ENCODE measurements around the gene SMC3. TPM values are rescaled to one million over a fixed set of nuclear protein-coding genes. Genes with fewer than 3 reads are reported as not detected.

SMC3 gene
- polyA plus RNA-seq, 1 of the 3 experiments (the other 2 are of a cell fraction): 10.1 TPM

DNA sequence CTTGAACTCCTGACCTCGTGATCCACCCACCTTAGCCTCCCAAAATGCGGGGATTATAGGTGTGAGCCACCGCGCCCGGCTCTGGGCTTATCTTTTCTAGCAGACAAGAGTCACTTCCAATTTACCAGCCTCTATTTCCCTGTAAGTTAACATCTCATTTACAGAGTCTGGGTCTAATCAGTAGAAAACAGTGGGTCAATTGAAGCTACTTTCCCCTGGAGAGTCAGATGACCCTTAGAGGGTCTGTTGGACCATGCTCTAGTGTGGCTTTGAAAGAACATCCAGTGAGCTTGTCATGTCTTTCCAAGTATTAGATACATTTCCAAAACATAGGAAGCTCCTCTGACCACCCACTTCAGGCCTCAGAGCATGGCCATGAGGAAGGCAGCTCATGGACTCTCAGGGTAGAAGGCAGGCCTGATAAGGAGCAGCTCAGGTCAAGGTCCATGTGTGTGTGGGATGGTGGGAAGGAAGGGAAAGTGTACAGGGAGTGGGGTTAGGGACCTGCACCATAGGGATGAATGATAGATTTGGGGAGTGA lies 49.1 kb downstream of the SMC3 start:
- Histone ChIP-seq H4K20me1 (ENCODE audit: insufficient read depth) (no peaks in the 10 kb centered on the region), H3K9me3 (no peaks in the 10 kb centered on the region), H3K9me2 (no peaks in the 10 kb centered on the region), H3K9ac (no peak overlapping the region), H3K79me2 (ENCODE audit: insufficient read depth) (no peaks in the 10 kb centered on the region), H3K4me1 (ENCODE audit: control insufficient read depth in 1 of 2, insufficient read depth in 2 of 2, low read depth in 1 of 2, low read length in 1 of 2) (peaks cover 0 to 3% of the 10 kb centered on the region in 2 experiments; a peak in 2 of 4 replicates), H3K27me3 (ENCODE audit: insufficient read depth) (no peaks in the 10 kb centered on the region), H2AFZ (ENCODE audit: low read depth) (no peak overlapping the region), H3F3A (replicated peaks; ENCODE audit: insufficient read depth) (no peaks in the 10 kb centered on the region), H3K4me2 (no peak overlapping the region), H3K36me3 (replicated peaks in 1 of 2; ENCODE audit: control insufficient read depth in 1 of 2, insufficient read depth in 2 of 2, low read length in 1 of 2) (no peaks in the 10 kb centered on the region), H3K27ac (ENCODE audit: low read depth in 2 of 2, low read length in 1 of 2) (no peak overlapping the region), H3K4me3 (ENCODE audit: low read depth in 2 of 2, low read length in 1 of 2) (no peak overlapping the region)
- WGBS (ENCODE audit: low lambda C conversion rate): 84% methylated on average over 5 of the region's 5 CpGs
- DNase-seq: no peak
- TF ChIP-seq TAF1 (IDR thresholded peaks at IDR 0.05; ENCODE audit: borderline replicate concordance, low read depth, low read length): no peak
- TF ChIP-seq, protein P1, sequence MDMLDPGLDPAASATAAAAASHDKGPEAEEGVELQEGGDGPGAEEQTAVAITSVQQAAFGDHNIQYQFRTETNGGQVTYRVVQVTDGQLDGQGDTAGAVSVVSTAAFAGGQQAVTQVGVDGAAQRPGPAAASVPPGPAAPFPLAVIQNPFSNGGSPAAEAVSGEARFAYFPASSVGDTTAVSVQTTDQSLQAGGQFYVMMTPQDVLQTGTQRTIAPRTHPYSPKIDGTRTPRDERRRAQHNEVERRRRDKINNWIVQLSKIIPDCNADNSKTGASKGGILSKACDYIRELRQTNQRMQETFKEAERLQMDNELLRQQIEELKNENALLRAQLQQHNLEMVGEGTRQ (IDR thresholded peaks at IDR 0.05; ENCODE audit: borderline replicate concordance, low read depth, low read length): no peak
- TF ChIP-seq, protein P2, sequence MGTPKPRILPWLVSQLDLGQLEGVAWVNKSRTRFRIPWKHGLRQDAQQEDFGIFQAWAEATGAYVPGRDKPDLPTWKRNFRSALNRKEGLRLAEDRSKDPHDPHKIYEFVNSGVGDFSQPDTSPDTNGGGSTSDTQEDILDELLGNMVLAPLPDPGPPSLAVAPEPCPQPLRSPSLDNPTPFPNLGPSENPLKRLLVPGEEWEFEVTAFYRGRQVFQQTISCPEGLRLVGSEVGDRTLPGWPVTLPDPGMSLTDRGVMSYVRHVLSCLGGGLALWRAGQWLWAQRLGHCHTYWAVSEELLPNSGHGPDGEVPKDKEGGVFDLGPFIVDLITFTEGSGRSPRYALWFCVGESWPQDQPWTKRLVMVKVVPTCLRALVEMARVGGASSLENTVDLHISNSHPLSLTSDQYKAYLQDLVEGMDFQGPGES (IDR thresholded peaks at IDR 0.05; ENCODE audit: low read depth, low read length): no peak
- TF ChIP-seq SIN3A (IDR thresholded peaks at IDR 0.05; ENCODE audit: borderline replicate concordance, low read depth, low read length): no peak
- TF ChIP-seq FOSL2 (IDR thresholded peaks at IDR 0.05; ENCODE audit: borderline replicate concordance, low read depth): no peak
- TF ChIP-seq, protein P3, sequence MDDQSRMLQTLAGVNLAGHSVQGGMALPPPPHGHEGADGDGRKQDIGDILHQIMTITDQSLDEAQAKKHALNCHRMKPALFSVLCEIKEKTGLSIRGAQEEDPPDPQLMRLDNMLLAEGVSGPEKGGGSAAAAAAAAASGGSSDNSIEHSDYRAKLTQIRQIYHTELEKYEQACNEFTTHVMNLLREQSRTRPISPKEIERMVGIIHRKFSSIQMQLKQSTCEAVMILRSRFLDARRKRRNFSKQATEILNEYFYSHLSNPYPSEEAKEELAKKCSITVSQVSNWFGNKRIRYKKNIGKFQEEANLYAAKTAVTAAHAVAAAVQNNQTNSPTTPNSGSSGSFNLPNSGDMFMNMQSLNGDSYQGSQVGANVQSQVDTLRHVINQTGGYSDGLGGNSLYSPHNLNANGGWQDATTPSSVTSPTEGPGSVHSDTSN (IDR thresholded peaks at IDR 0.05): no peak
- TF ChIP-seq POLR2AphosphoS5 (IDR thresholded peaks at IDR 0.05; ENCODE audit: low read depth, low read length): no peak
- TF ChIP-seq GABPA (IDR thresholded peaks at IDR 0.05; ENCODE audit: low read depth): no peak
- TF ChIP-seq, protein P4, sequence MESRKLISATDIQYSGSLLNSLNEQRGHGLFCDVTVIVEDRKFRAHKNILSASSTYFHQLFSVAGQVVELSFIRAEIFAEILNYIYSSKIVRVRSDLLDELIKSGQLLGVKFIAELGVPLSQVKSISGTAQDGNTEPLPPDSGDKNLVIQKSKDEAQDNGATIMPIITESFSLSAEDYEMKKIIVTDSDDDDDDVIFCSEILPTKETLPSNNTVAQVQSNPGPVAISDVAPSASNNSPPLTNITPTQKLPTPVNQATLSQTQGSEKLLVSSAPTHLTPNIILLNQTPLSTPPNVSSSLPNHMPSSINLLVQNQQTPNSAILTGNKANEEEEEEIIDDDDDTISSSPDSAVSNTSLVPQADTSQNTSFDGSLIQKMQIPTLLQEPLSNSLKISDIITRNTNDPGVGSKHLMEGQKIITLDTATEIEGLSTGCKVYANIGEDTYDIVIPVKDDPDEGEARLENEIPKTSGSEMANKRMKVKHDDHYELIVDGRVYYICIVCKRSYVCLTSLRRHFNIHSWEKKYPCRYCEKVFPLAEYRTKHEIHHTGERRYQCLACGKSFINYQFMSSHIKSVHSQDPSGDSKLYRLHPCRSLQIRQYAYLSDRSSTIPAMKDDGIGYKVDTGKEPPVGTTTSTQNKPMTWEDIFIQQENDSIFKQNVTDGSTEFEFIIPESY (IDR thresholded peaks at IDR 0.05; ENCODE audit: borderline replicate concordance, low read depth): no peak
- TF ChIP-seq NFIC (IDR thresholded peaks at IDR 0.05; ENCODE audit: borderline replicate concordance): no peak
- TF ChIP-seq RAD21 (IDR thresholded peaks at IDR 0.05; ENCODE audit: low read length): no peak
- CTCF ChIA-PET: interaction anchor here (1.1 to 3.6 kb wide), 6 partner anchors 21 to 130 kb away, joined by 3 to 12 read pairs (median 4); no protein-coding TSS in a partner anchor
- POLR2A ChIA-PET: no interaction called here

Measured in SK-N-SH (cell line).